Body of pancreas (tissue), 4 donors: ENCODE measurements around the gene RPL41. TPM values are rescaled to one million over a fixed set of nuclear protein-coding genes. Genes with fewer than 3 reads are reported as not detected.

Experiments
- ATAC-seq: fragments of 150-250 bp; one replicate; pipeline ENCODE4 v1.9.1; 2016
- DNase-seq, 4 donors: peaks; one replicate each; pipeline ENCODE4 v3.0.0-alpha.2; 2019
- H3K27ac ChIP-seq, 4 donors: fragments of 200-600 bp; sonication (generic); 1 replicate in 3 of 4; 2 replicates in 1 of 4; pipeline versions ENCODE4 v1.5.1 to v1.6.1; 2016 to 2019; ENCODE audit warnings: mild to moderate bottlenecking in 1 of 4, mixed read lengths in 1 of 4, moderate library complexity in 1 of 4
- H3K27me3 ChIP-seq, 2 donors: fragments of 200-600 bp; sonication (generic); one replicate each; pipeline ENCODE4 v1.6.0; 2016; ENCODE audit warnings: mild to moderate bottlenecking in 1 of 2
- H3K36me3 ChIP-seq, 2 donors: fragments of 200-600 bp; sonication (generic); replicated peaks in 1 of 2; 2 replicates each; pipeline ENCODE4 v1.5.1; 2016; ENCODE audit warnings: low read depth in 2 of 2; ENCODE audit not compliant: insufficient read depth in 1 of 2
- H3K4me1 ChIP-seq: fragments of 200-600 bp; sonication (generic); one replicate; pipeline ENCODE4 v1.6.0; 2016
- H3K4me3 ChIP-seq, 2 donors: fragments of 200-600 bp; sonication (generic); 1 replicate in 1 of 2; 2 replicates in 1 of 2; pipeline ENCODE4 v1.5.1; 2016 to 2019
- H3K9me3 ChIP-seq, 3 donors: fragments of 200-600 bp; sonication (generic); 1 replicate in 2 of 3; 2 replicates in 1 of 3; pipeline ENCODE4 v1.5.1; 2016
- POLR2A ChIP-seq, 3 donors: fragments of 450-650 bp; IDR thresholded peaks; one replicate each; pipeline ENCODE4 v1.6.1; 2016; ENCODE audit warnings: antibody characterized with exemption in 3 of 3, mild to moderate bottlenecking in 2 of 3
- WGBS, 2 donors: methylation state at CpG; one replicate each; pipeline ENCODE4 v1.1.5; 2017; 5-methylcytosine and 5-hydroxymethylcytosine counted together
- intact Hi-C: fragments of 100-400 bp; cut with DNase I; formaldehyde crosslinking; loops from one replicate; pipeline ENCODE4 v1.15.1; 2023
- total RNA-seq, 2 donors: library from RNA; depleted of rRNA; stranded (reverse); fragments of >200 nt; gene quantifications; one replicate each; pipeline ENCODE4 v1.1.0, GENCODE V29; 2016
- TF ChIP-seq, protein P1 (sequence below), 7 experiments: fragments of 450-650 bp in 4 of 7; fragments of 200-600 bp in 3 of 7; sonication (generic) in 3 of 7; IDR thresholded peaks; one replicate each; pipeline ENCODE4 v1.5.1; 2016 to 2019; ENCODE audit warnings: antibody characterized with exemption in 7 of 7

The RPL41 gene
- total RNA-seq, 2 donors from 2014 or later, result 1,174 to 2,214 TPM

DNA sequence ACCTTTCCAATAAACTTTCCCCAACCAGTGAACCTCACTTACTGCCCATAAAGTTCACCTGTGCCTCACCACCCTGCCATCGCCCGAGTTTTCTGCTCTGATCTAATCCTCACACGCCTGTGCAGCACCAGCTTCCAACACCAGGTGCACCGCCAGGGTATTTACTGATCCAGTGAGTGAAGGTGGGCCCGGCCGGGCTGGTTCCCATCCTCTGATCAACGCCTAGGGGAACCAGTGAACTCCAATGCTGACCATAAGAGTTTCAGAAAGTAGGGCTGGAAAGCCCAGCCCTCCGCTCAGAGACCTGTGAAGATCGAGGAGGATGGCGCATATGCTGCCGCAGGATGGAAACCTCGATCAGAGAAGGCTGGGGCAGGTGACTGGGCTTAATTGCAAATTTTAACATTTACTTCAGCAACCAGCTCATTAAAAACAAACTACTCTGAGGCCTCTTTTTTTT lies 35.3 kb downstream of the RPL41 start:
- intact Hi-C loops, result no loop called here
- TF ChIP-seq POLR2A (IDR thresholded peaks at IDR 0.05), result no peak
- TF ChIP-seq, protein P1, sequence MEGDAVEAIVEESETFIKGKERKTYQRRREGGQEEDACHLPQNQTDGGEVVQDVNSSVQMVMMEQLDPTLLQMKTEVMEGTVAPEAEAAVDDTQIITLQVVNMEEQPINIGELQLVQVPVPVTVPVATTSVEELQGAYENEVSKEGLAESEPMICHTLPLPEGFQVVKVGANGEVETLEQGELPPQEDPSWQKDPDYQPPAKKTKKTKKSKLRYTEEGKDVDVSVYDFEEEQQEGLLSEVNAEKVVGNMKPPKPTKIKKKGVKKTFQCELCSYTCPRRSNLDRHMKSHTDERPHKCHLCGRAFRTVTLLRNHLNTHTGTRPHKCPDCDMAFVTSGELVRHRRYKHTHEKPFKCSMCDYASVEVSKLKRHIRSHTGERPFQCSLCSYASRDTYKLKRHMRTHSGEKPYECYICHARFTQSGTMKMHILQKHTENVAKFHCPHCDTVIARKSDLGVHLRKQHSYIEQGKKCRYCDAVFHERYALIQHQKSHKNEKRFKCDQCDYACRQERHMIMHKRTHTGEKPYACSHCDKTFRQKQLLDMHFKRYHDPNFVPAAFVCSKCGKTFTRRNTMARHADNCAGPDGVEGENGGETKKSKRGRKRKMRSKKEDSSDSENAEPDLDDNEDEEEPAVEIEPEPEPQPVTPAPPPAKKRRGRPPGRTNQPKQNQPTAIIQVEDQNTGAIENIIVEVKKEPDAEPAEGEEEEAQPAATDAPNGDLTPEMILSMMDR (IDR thresholded peaks at IDR 0.05), result peak in 6 of 7 experiments; percentile 33 to 77 (median 56)
- Histone ChIP-seq H3K4me3 (peak overlapping the region; percentile 29 to 64), H3K36me3 (no peaks in the 10 kb centered on the region), H3K9me3 (no peaks in the 10 kb centered on the region), H3K27me3 (no peaks in the 10 kb centered on the region), H3K4me1 (peaks cover 30% of the 10 kb centered on the region), H3K27ac (peak overlapping the region; percentile 89 to 97 (median 92))
- DNase-seq, result peak; percentile 62 to 79 (median 72)
- ATAC-seq, result peak; percentile 64
- 1 to 2% methylated on average over 12 of the region's 12 CpGs for WGBS, 2 donors

DNA sequence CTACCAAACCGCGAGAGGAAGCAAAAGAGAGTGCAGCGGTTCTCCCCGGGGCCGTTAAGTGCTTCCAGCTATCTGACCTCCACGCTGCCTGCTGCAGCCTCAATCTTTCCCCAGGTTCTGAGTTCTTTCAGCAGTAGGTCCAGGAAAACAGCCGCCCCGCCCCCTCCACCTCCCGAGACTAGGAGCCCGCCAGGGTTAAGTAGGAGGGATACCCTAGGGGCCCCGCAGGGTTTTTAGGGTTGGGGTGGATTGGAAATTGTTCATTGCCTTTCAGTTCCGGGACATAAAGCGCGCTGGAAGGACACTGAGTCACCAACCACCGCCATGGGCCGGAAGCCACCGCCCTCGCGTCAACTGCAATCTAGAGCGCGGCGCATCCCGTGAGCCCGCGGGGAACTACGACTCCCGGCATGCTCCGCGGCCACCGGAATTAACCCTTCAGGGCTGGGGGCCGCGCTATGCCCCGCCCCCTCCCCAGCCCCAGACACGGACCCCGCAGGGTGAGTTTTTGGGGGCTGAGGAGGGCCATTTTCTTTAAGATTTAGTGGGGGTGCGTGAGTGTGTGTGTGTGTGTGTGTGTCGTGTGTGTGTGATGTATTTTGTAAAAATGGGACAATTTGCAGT lies 35.8 kb downstream of the RPL41 start, which contains the start of gene MYL6B:
Gene MYL6B (plus strand): TSS at position 456 of the 624 bp plus-strand sequence. CDS start 1,332 bp downstream, outside the sequence.
- DNase-seq (peak; percentile 91 to 95 (median 94)), ATAC-seq (peak; percentile 96)
- WGBS, 2 donors, result 0% methylated on average over 18 to 37 of the region's 37 CpGs
- intact Hi-C loops, result no loop called here
- TF ChIP-seq POLR2A (IDR thresholded peaks at IDR 0.05), result peak; percentile 37 to 74 (median 73)
- TF ChIP-seq, protein P1 (IDR thresholded peaks at IDR 0.05), result no peak
- peak within 1 kb of the TSS; percentile 29 to 64 for H3K4me3 ChIP-seq
- H3K27me3 ChIP-seq, result no peaks in the 10 kb centered on the region
- H3K9me3 ChIP-seq, result no peaks in the 10 kb centered on the region
- no peaks in the 10 kb centered on the region for H3K36me3 ChIP-seq
- peaks cover 30% of the 10 kb centered on the region for H3K4me1 ChIP-seq
- peak within 1 kb of the TSS; percentile 89 to 97 (median 92) for H3K27ac ChIP-seq

DNA sequence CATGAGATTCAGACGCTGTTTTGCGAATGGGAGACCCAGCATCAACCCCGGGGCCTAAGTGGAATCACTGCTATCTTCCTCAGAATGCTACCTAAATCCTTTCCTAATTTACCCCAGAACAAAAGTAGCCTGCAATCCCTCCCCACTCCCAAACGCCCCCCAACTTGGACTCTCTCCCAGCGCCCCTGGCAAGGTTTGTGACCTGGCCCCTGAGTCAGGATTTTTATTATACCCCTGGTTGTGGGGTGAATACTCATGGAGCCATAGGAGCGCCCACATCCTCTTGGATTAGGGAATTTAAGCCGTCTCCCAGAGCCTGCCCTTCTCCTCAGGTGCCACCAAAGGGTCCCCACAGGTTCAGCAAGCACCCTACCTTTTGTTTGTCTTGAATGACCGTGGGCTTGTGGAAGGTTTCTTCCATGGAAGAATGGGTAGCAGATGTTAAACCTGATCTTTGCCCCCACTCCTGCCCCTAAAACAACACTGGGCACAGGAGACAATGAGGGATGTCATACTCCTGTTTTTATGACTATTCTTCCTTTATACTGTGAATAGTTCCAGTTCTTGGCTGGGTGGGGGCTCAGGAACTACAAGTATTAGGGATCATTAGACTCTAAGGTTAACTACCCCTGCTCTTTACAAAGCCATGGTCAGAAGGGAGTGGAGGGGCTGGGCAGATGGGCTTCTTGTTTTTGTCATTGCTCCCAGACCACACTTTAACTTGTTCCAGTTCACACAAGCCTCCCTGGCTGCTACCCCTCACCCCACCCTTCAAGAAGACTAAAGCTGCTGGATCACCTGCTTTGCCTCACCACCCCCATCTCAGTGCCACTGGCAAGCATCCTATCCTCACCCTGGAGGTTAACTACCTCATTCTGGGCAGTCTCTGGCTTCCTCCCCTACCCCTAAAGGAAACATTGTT lies 36.6 kb downstream of the RPL41 start:
- Histone ChIP-seq H3K4me1 (peaks cover 27% of the 10 kb centered on the region), H3K27me3 (no peaks in the 10 kb centered on the region), H3K4me3 (peak overlapping the region; percentile 29 to 64), H3K9me3 (no peaks in the 10 kb centered on the region), H3K27ac (peak overlapping the region; percentile 89 to 97 (median 92)), H3K36me3 (no peaks in the 10 kb centered on the region)
- intact Hi-C loops, result no loop called here
- TF ChIP-seq POLR2A (IDR thresholded peaks at IDR 0.05), result no peak
- TF ChIP-seq, protein P1 (IDR thresholded peaks at IDR 0.05), result no peak
- no peak for ATAC-seq
- no peak for DNase-seq
- WGBS, 2 donors, result 12 to 21% methylated on average over 7 to 8 of the region's 8 CpGs

DNA sequence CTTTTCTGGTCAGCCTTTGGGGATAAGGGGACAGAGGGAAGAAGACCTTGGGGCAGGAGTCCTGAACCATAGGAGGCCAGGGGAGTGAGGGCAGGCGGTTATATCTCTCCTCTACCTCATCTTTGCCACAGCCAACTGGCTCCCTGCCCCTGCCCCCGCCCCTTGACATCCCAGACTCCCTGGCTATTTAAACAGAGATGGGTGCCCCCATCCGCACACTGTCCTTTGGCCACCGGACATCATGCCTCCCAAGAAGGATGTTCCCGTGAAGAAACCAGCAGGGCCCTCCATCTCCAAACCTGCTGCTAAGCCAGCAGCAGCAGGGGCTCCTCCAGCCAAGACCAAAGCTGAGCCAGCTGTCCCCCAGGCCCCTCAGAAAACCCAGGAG lies 37.2 kb downstream of the RPL41 start:
- no peak overlapping the region for H3K27ac ChIP-seq
- H3K27me3 ChIP-seq, result no peaks in the 10 kb centered on the region
- WGBS, 2 donors, result 63 to 85% methylated on average over 5 of the region's 5 CpGs
- ATAC-seq (no peak), DNase-seq (no peak)
- no peak for TF ChIP-seq POLR2A (IDR thresholded peaks at IDR 0.05)
- TF ChIP-seq, protein P1 (IDR thresholded peaks at IDR 0.05), result no peak
- no peaks in the 10 kb centered on the region for H3K9me3 ChIP-seq
- no peaks in the 10 kb centered on the region for H3K36me3 ChIP-seq
- intact Hi-C loops, result no loop called here
- no peak overlapping the region for H3K4me3 ChIP-seq
- peaks cover 27% of the 10 kb centered on the region for H3K4me1 ChIP-seq
